ENCODE measurements around the gene PPP1R12B. TPM values are rescaled to one million over a fixed set of nuclear protein-coding genes. Genes with fewer than 3 reads are reported as not detected.

Gene PPP1R12B
- total RNA-seq, 1 donor, result 20.6 TPM

DNA sequence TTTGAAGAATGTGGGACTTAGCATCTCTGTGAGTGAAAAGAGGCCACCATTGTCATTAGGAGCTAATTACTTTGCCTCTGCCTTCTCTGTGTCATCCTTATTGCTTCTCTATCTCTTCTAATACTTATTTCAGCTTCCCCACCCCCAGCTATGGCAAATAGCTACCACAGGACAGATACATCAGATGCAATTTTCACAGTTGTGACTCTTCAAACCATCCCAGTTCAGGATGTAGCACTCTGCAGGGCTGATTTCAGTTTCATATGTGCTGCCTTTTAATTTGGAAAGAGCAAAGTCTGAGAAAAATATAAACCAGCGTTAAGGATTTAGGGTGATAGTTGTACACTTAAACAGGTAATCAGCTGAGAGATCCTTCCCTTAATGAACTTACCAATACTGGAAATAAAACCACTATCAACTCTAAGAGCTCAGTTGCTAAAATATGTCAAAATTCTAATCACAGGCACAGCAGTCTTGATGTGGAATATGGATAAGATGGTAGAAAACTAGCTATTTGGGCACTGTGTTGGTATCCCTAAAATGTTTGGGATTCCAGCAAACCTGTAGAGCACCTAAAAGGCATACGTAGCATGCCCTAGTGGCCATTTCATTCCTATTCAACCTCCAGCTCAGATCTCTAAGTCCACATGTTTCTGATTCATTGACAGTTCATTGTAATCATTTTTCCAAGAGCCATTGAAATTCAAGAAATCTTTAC is 213.4 kb downstream of the PPP1R12B start:
- Histone ChIP-seq H4K20me1 (ENCODE audit: insufficient read depth, low read length) (no peaks in the 10 kb centered on the region), H3K4me2 (ENCODE audit: insufficient read depth, low read length) (no peak overlapping the region), H3K27ac (ENCODE audit: low read depth, low read length) (no peak overlapping the region), H3K4me3 (ENCODE audit: insufficient read depth, low read length) (no peak overlapping the region), H3K27me3 (ENCODE audit: insufficient read depth, low read length) (no peaks in the 10 kb centered on the region), H3K79me2 (ENCODE audit: insufficient read depth, low read length) (no peaks in the 10 kb centered on the region), H2AFZ (ENCODE audit: low read length) (no peak overlapping the region), H3K9me3 (ENCODE audit: low read depth, low read length) (no peaks in the 10 kb centered on the region), H3K36me3 (ENCODE audit: insufficient read depth, low read length) (no peaks in the 10 kb centered on the region), H3K4me1 (ENCODE audit: insufficient read depth, low read length) (peaks cover 6% of the 10 kb centered on the region)
- DNase-seq (ENCODE audit: insufficient read length, low spot score, missing footprints), result no peak
- TF ChIP-seq, protein P1, sequence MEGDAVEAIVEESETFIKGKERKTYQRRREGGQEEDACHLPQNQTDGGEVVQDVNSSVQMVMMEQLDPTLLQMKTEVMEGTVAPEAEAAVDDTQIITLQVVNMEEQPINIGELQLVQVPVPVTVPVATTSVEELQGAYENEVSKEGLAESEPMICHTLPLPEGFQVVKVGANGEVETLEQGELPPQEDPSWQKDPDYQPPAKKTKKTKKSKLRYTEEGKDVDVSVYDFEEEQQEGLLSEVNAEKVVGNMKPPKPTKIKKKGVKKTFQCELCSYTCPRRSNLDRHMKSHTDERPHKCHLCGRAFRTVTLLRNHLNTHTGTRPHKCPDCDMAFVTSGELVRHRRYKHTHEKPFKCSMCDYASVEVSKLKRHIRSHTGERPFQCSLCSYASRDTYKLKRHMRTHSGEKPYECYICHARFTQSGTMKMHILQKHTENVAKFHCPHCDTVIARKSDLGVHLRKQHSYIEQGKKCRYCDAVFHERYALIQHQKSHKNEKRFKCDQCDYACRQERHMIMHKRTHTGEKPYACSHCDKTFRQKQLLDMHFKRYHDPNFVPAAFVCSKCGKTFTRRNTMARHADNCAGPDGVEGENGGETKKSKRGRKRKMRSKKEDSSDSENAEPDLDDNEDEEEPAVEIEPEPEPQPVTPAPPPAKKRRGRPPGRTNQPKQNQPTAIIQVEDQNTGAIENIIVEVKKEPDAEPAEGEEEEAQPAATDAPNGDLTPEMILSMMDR (IDR thresholded peaks at IDR 0.05; ENCODE audit: extremely low read depth, low read depth, low read length), result peak; percentile 40

DNA sequence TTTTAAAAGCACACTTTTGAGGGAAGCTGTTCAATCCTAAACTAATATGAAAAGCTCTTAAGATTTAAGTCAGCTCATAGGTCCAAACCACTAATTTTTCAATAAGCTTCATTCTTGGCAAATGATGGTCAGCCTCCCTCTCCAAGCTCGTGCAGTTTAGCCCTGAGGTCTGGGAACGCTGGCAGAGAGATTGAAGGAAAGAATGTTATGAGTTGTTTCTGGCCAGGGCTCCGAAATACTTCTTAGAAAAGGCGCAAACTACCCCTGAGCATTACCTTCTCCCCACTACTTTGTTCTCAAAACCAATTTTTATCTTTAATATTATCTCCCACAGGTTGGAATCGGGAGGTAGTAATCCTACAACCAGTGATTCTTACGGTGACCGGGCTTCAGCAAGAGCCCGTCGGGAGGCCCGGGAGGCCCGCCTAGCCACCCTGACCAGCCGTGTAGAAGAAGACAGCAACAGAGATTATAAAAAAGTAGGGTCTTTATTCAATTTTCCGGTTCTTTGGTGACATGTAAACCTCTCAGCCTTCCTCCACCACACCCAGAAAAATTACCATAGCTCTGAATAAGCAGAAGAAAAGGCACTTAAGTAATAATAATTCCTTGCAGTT is 214.1 kb downstream of the PPP1R12B start:
- Histone ChIP-seq H3K27me3 (ENCODE audit: insufficient read depth, low read length) (no peaks in the 10 kb centered on the region), H3K4me3 (ENCODE audit: insufficient read depth, low read length) (no peak overlapping the region), H3K4me2 (ENCODE audit: insufficient read depth, low read length) (no peak overlapping the region), H3K27ac (ENCODE audit: low read depth, low read length) (no peak overlapping the region), H3K36me3 (ENCODE audit: insufficient read depth, low read length) (no peaks in the 10 kb centered on the region), H3K79me2 (ENCODE audit: insufficient read depth, low read length) (no peaks in the 10 kb centered on the region), H3K9me3 (ENCODE audit: low read depth, low read length) (no peaks in the 10 kb centered on the region), H3K4me1 (ENCODE audit: insufficient read depth, low read length) (peaks cover 13% of the 10 kb centered on the region), H4K20me1 (ENCODE audit: insufficient read depth, low read length) (no peaks in the 10 kb centered on the region), H2AFZ (ENCODE audit: low read length) (no peak overlapping the region)
- DNase-seq (ENCODE audit: insufficient read length, low spot score, missing footprints), result no peak
- TF ChIP-seq, protein P1 (IDR thresholded peaks at IDR 0.05; ENCODE audit: extremely low read depth, low read depth, low read length), result no peak

DNA sequence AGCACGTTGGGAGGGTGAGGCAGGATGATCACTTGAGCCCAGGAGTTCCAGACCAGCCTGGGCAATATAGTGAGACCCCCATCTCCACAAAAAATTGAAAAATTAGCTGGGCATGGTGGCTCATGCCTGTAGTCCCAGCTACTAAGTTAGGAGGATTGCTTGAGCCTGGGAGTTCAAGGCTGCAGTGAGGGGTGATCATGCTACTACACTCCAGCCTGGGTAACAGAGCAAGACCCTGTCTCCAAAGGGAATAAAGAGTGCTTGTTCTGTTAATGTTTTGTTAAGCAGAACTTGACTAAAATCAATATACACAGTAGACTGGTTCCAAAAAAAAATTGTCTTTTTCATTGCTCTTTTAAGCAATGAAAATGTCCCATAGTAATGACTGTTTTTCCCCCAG is 215.3 kb downstream of the PPP1R12B start:
- Histone ChIP-seq H2AFZ (ENCODE audit: low read length) (no peak overlapping the region), H3K4me1 (ENCODE audit: insufficient read depth, low read length) (peaks cover 25% of the 10 kb centered on the region), H3K27me3 (ENCODE audit: insufficient read depth, low read length) (no peaks in the 10 kb centered on the region), H3K9me3 (ENCODE audit: low read depth, low read length) (no peaks in the 10 kb centered on the region), H3K36me3 (ENCODE audit: insufficient read depth, low read length) (no peaks in the 10 kb centered on the region), H3K4me2 (ENCODE audit: insufficient read depth, low read length) (no peak overlapping the region), H4K20me1 (ENCODE audit: insufficient read depth, low read length) (no peaks in the 10 kb centered on the region), H3K4me3 (ENCODE audit: insufficient read depth, low read length) (no peak overlapping the region), H3K27ac (ENCODE audit: low read depth, low read length) (no peak overlapping the region), H3K79me2 (ENCODE audit: insufficient read depth, low read length) (no peaks in the 10 kb centered on the region)
- DNase-seq (ENCODE audit: insufficient read length, low spot score, missing footprints), result no peak
- TF ChIP-seq, protein P1 (IDR thresholded peaks at IDR 0.05; ENCODE audit: extremely low read depth, low read depth, low read length), result no peak

DNA sequence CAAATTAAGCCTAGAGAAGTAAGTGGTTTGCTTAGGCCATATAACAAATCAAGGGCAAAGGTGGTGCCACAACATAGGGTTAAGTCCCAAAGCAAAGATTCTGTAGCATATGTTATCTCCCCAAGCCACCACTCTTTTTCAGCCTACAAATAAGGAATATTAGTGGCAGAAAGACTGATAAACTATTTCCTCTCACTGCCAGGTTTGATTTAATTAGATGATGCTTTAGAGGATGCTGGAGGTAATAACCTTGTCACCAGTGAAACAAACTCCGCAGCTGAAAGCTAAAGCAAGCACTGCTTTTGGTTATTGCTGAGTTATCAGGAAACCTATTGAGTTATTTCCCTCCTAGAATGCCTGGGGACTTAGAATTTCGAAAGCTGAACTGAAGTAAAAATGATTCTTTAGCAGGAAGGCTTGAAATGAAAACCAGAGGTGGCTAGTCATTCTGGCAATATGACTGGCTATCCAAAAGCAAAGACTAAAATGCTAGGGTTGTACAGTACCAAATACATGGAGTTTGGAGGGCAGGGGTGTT is 216.5 kb downstream of the PPP1R12B start:
- Histone ChIP-seq H3K9me3 (ENCODE audit: low read depth, low read length) (no peaks in the 10 kb centered on the region), H3K36me3 (ENCODE audit: insufficient read depth, low read length) (no peaks in the 10 kb centered on the region), H4K20me1 (ENCODE audit: insufficient read depth, low read length) (no peaks in the 10 kb centered on the region), H3K4me1 (ENCODE audit: insufficient read depth, low read length) (peaks cover 37% of the 10 kb centered on the region), H3K27ac (ENCODE audit: low read depth, low read length) (no peak overlapping the region), H3K4me2 (ENCODE audit: insufficient read depth, low read length) (no peak overlapping the region), H2AFZ (ENCODE audit: low read length) (no peak overlapping the region), H3K4me3 (ENCODE audit: insufficient read depth, low read length) (no peak overlapping the region), H3K79me2 (ENCODE audit: insufficient read depth, low read length) (no peaks in the 10 kb centered on the region), H3K27me3 (ENCODE audit: insufficient read depth, low read length) (no peaks in the 10 kb centered on the region)
- TF ChIP-seq, protein P1 (IDR thresholded peaks at IDR 0.05; ENCODE audit: extremely low read depth, low read depth, low read length), result no peak
- no peak for DNase-seq (ENCODE audit: insufficient read length, low spot score, missing footprints)

Data from osteoblast (primary cell).